H1 (cell line): ENCODE measurements around the gene DNAH8. TPM values are rescaled to one million over a fixed set of nuclear protein-coding genes. Genes with fewer than 3 reads are reported as not detected.

Source experiments
- CHD7 ChIP-seq: fragments of 300-600 bp; sonication (generic); IDR thresholded peaks from 2 replicates; pipeline ENCODE4 v1.7.1; 2012; ENCODE audit warnings: low read length, moderate library complexity, mild to moderate bottlenecking, inconsistent platforms; ENCODE audit not compliant: insufficient replicate concordance
- CREB1 ChIP-seq: IDR thresholded peaks from 2 replicates; pipeline ENCODE4 v1.6.1; 2012; ENCODE audit warnings: inconsistent platforms
- EZH2 ChIP-seq: fragments of 200-600 bp; sonication (generic); IDR thresholded peaks from 2 replicates; pipeline ENCODE4 v1.7.1; 2012; ENCODE audit warnings: low read depth, mild to moderate bottlenecking, moderate library complexity, low read length, inconsistent platforms; ENCODE audit not compliant: severe bottlenecking
- polyA plus RNA-seq, 7 experiments: library from polyadenylated mRNA; depleted of rRNA in 3 of 7; stranded (reverse) in 5 of 7; unstranded in 2 of 7; fragments of >200 nt in 5 of 7; fragments of 200-250 nt in 2 of 7; gene quantifications; 1 replicate in 5 of 7; 2 replicates in 1 of 7; 4 replicates in 1 of 7; pipeline versions ENCODE4 v1.2.1 to v1.2.3, GENCODE V29; 2011 to 2013; ENCODE audit warnings: missing spikeins in 2 of 7, mixed read lengths in 2 of 7
- total RNA-seq: library from RNA; stranded (reverse); fragmentation: NEBNext Ultra II Directional; extraction: Animal tissue kit (Norgen Biotek cat#: 25700); gene quantifications from 2 replicates; pipeline ENCODE4 v1.2.1, GENCODE V29; 2021

DNAH8 gene
- total and polyA plus RNA-seq, 2 of the 8 experiments (the other 6 are each of a cell fraction or from before 2014, with no cell fraction given) = under 0.01 TPM; not detected in 1

DNA sequence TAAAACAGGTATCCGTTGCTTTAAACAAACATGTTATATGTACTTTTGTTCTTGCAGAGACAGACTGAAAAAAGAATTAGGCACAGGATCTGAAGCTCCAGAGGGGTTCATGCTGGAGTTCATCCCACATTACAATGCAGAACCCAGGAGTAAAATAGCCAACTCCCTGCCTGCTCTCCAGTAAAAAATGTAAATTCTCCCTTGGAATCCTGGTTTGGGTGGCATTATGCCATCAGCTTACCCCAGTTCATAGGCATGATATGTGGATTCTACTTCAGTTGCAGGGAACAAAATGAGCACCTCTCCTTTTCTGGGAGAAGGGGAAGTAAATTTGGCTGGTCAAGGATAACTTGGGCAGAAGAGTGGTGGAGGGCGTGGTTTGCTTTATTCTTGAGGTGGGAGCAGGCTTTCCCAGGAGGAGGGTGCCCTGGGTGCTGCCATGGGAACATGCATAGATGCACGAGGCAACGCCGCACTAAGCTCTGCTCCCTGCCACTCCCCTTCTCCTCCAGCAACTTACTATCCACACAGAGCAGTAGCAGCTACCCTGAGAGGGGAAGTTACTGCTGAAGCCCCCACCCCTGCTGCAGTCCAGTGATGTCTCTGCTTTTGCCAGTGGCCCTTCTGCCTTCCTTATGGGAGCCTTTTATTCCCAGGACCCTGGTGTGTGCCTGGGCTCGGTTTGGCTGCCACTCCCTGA lies 261.8 kb downstream of the DNAH8 start (continued):
- TF ChIP-seq CREB1 (no peak), CHD7 (no peak), EZH2 (no peak)
